Sciatic nerve (tissue), 2 donors: Measurements from ENCODE around the gene RPL35. TPM values are rescaled to one million over a fixed set of nuclear protein-coding genes. Genes with fewer than 3 reads are reported as not detected.
A peak's percentile ranks its signal among the peaks of the same experiment; 100 is the strongest.

Experiments
- ATAC-seq: fragments of 200-7000 bp; cut with Tn5 transposase; one replicate; pipeline ENCODE4 v1.9.1; 2020; ENCODE audit warnings: mild to moderate bottlenecking, moderate library complexity
- DNase-seq: peaks from one replicate; pipeline ENCODE4 v3.0.0-alpha.2; 2020; ENCODE audit warnings: low spot score
- intact Hi-C: fragments of 100-400 bp; cut with DNase I; formaldehyde crosslinking; loops from one replicate; pipeline ENCODE4 v1.14.2; 2022
- total RNA-seq: library from RNA; stranded (reverse); fragmentation: NEBNext Ultra II Directional; extraction: Animal tissue kit (Norgen Biotek cat#: 25700); gene quantifications from one replicate; pipeline ENCODE4 v1.2.1, GENCODE V29; 2021
- donor health status: DM: no; HTN: no; CAD: no.
- donor health status: DM: no; HTN: no; CAD: no.

Gene RPL35
- 855 TPM for total RNA-seq

DNA sequence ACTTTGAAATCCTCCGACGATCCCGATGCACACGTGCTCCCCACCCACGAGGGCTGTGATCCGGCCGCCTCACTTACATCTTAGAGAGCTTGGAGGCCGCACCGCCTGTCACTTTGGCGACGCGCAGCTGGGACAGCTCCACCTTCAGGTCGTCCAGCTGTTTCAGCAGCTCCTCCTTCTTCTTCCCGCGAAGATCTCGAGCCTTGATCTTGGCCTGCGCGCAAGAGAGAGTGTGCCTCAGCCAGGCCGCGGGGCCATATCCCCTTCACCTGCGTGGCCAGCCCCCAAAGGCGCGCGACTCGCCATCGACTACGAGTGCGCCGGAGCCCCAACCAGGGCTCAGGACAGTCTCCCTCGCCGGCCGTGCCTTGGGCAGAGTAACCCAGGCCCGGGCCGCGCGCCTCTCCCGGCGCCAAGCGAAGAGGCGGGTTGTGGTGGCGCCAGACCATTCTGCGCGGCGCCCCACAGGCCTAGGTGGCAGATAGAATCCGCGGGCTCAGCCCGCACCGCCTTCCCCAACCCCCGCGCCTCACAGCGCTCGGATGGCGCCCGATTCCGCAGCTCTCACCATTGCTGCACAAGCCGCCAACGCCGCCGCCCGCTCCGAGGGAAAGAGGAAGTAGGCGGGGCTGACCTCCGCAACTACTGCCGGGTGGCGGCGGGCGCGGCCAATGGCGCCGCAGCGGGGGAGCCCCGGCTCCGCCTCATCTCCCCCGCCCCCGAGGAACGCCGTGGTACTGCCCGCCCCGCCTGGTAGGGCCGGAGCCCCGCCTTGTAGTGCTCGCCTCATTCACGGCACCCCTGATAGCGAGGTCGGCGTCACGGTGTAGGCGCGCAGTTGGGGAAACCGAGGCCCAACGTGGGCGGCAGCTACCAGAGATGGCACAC, at the start of gene RPL35, which contains the start of gene ARPC5L:
RPL35 (minus strand) TSS at position 616 of the 888 bp plus-strand sequence; CDS start at position 571, 45 bp downstream.
ARPC5L (plus strand) TSS at position 789 of the 888 bp plus-strand sequence. CDS start 7,161 bp downstream, outside the sequence.
- ATAC-seq (peak; percentile 98), DNase-seq (peak; percentile 98)
- intact Hi-C loops, result no loop called here

- ATAC-seq, result no peak
- intact Hi-C loops, result no loop called here
- DNase-seq, result no peak
Measured at GRCh38 chr9:124908098-124908497, 46.3 kb upstream of the RPL35 start.

- ATAC-seq (no peak), DNase-seq (no peak)
- intact Hi-C loops, result no loop called here
Measured at GRCh38 chr9:124906966-124907365, 45.2 kb upstream of the RPL35 start.

DNA sequence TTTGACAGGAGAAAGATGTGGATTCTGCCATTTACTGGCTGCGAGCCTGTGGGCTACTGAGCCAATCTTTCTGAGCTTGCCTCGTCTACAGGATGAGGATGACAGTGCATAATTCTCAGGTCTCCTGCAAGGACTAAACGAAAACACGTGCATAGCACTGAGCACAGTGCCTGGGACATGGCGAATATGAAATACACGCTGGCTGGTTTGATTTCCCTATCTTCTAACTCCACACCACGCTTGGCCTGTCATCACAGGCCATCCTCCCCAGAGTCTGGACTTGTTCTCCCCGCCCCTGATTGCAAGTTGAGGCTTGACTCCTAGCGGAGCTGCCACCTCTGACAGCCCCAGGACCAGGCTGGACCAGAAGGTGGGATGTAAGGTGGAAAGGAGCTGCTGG, 38.1 kb upstream of the RPL35 start:
- no peak for DNase-seq
- no peak for ATAC-seq
- intact Hi-C loops, result no loop called here

DNA sequence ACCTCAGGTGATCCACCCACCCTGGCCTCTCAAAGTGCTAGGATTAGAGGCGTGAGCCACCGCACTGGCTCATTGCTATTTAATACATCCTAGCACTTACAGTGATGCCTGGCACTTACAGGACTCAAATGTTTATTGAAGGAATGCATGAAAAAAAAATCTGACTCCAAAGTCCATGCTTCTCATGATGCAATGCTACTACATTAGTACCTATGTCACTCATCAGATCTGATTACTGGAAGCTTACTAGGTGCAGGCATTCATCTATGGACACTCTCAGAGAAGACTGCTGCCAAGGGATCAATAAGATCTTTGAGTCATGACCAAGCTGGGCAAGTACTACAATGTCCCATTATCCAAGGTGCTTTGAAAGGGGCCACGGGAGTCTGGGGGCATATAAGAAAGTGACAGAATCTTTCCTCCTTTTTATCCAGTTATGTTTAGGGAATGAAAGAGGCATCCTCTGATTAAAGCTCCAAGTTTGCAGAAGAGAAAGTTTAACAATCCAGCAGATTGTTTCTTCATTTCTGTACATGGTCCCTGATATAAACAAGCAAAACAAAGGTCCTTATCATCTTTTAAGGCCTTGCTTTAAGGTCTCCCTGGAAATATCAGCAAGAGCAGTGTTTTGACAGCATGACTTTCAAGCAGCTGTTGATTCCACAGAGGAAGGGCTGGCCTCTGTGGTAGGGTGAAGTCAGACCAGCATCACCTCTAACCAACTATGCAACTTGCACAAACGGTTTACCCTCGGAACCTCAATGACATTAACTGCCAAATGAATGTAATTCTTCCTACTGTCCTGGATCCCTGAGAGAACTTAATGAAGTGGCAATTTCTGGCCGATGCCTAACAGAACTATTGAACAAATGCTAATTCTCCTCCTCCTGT, 36.1 kb upstream of the RPL35 start:
- ATAC-seq, result no peak
- DNase-seq, result no peak

DNA sequence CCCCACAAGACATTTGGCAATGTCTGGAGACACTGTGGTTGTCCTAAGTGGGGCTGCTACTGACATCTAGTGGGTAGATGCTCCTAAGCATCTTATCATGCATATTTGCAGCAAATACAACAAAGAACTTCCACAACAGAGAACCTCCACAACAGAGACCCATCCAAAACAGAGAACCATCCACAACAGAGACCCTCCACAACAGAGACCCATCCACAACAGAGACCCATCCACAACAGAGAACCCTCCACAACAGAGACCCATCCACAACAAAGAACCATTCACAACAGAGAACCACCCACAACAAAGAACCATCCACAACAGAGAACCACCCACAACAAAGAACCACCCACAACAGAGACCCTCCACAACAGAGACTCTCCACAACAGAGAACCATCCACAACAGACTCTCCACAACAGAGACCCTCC, 33.0 kb upstream of the RPL35 start:
- intact Hi-C loops, result no loop called here
- DNase-seq, result no peak
- ATAC-seq, result peak; percentile 52

More for the DNA sequence above, 36.1 kb upstream of the RPL35 start:
- intact Hi-C loops, result no loop called here

DNA sequence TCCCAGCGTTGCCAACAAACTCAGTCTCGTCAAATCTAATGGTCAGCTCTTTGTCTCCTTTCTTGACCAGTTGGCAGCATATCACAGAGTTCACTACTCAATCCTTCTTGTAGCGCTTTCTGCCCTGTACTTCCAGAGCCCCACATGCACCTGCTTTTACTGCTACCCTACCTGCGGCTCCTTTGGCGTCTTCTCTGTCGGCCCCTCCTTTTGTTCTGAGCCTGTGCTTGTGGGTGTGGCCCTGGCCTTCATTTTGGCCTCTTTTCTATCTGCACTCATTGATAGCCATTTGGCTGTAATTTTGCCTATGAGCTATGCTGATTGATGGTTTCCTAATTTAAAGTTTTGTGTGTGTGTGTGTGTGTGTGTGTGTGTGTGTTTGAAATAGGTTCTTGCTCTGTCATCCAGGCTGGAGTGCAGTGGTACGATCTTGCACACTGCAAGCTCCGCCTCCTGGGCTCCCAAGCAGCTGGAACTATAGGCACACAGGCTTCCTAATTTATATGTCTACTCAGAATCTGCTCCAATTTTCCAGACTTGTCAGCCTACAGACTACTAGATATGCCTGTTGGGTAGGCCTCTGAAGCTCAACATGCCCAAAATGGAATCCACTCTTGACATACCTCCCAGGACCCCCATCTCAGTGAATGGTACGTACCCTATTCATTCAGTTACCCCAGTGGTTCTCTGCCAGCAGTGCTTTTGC, 32.4 kb upstream of the RPL35 start:
- DNase-seq (no peak), ATAC-seq (no peak)
- intact Hi-C loops, result no loop called here

- ATAC-seq, result no peak
Measured at GRCh38 chr9:124890179-124890578, 28.4 kb upstream of the RPL35 start.

DNA sequence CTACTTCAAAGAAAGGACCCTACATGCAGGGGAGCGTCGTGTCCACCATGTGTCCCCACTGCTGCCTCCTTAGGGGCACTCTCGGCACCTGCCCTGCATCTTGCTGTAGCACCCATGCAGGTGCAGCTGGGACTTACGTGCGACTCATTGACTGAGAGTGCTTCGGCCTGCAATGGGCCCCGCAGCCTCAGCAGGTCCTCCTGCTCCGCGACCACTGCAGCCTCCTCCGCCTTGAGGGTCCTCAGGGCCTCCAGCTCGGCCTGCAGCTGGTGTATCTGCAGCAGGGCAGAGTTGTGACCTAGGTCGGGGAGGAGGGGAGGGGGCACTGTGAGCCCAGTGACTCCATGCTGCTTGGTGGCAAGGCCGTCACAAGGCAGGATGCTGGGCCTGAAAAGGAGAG, 27.2 kb upstream of the RPL35 start:
- no peak for ATAC-seq
- DNase-seq, result no peak
- intact Hi-C loops, result no loop called here

More at GRCh38 chr9:124890179-124890578, 28.4 kb upstream of the RPL35 start:
- intact Hi-C loops, result no loop called here
- DNase-seq, result no peak

- DNase-seq (no peak), ATAC-seq (no peak)
- intact Hi-C loops, result no loop called here
Measured at GRCh38 chr9:124887832-124888231, 26.1 kb upstream of the RPL35 start.

- intact Hi-C loops, result no loop called here
- ATAC-seq (peak; percentile 36), DNase-seq (no peak)
Measured at GRCh38 chr9:124886866-124887492, 25.2 kb upstream of the RPL35 start.

DNA sequence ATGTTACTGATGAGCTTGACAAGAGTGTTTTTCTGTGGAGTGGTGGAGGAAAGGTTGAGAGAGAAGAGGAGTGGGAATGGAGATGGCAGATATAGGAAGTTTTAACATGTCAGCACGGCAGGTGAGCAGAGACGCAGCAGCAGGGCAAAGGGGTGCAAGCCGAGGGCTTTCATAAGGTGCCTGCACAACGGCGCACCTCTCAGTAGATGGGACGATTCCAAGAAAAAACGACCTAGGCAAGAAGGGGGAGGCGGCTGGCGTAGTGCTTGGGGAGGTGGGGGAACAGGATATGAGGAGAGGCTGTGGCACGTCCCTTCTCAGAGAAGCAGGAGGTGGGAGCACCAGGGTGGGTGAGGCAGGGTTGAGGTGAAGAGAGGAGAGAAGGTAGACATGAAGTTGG, 24.7 kb upstream of the RPL35 start:
- no peak for DNase-seq
- intact Hi-C loops, result no loop called here
- ATAC-seq, result no peak

- intact Hi-C loops, result no loop called here
- ATAC-seq (no peak), DNase-seq (no peak)
Measured at GRCh38 chr9:124885551-124885950, 23.8 kb upstream of the RPL35 start.

DNA sequence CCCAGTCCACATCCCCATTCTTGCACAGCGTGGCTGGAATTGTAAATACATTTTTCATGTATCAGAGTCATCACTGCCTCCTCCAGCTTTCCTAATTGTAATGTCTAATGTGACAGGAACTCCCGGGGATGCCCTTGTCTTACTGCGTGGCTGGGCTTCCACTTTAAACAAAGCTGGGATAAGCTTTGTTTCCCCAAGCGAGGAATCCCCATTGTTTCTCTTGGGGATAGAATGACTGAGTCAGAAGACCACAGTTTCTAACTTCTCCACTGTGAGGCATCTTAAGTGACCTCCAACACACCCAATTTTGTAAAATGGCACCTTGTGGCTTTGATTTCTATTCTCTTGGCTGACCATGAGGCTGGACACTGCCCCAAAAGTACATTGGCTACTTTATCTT, 22.6 kb upstream of the RPL35 start:
- DNase-seq (no peak), ATAC-seq (no peak)
- intact Hi-C loops, result no loop called here

DNA sequence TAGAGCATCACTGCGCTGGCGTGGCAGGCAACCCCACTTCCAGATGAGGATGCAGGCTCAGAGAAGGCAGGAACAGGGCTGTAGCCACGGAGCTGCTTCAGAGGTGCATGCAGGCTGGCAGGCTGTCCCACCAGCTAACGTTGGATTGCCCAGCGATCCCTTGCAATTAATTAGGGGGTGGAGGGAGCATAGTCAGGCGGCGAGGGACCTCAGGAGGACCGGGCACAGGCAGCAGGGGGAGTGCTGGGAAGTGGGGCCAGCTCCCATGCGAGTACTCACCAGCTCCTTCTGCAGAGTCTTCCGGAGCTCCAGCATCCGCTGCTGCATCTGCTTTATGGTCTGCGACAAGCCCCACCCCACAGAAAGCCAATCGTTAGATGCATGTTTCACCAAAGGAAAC, 20.5 kb upstream of the RPL35 start:
- ATAC-seq (no peak), DNase-seq (no peak)
- intact Hi-C loops, result no loop called here

DNA sequence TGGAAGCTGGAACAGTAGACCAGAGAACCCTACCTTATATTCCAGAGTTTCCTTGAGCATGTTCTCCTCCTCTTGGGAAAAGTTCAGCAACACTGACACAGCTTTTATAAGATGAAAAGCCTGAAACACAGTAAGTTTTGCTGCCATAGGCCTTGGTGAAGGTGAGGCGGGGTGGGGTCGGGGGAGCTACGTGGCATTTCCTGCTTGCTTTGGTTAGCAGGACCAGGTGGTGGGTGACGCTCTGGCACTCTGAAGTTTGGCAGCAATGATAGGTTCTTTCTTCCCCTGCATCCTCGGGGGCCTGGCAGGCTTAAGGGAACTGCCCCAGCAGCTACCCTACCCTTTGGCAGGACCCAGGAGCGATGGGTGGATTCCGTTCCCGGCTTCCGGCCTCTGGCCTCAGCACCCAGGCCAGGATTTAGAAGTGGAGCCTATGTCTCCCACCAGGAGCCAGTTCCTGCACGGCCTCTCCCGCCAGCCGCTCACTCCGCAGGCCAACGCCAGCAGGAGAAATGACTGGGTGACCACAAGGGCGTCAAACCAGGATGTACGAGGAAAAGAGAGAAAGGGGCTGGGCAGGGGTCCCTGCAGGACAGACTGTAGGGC, 19.5 kb upstream of the RPL35 start:
- intact Hi-C loops, result no loop called here
- no peak for DNase-seq
- no peak for ATAC-seq

GRCh38 chr9:124880501-124880900, 18.7 kb upstream of the RPL35 start:
- intact Hi-C loops, result no loop called here
- DNase-seq (no peak), ATAC-seq (no peak)

DNA sequence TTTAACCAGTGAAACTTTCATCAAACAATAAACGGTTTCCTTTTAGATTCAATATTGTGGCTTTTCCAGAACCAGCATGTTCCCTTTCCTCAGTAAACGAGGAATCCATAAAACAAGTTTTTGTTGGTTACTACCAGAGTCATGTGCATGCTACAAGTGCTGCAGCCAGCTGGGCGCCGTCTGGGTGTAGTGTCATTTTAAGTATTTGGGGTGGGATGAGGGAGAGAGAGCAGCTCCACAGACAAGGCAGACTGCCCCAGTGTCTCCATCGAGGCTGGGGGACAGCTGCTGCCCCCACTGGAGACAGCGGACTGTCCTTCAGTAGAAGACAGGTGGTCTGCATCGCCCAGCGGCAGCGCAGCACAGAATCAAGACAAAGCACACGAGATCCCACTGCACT, 17.5 kb upstream of the RPL35 start:
- intact Hi-C loops, result no loop called here
- no peak for DNase-seq
- ATAC-seq, result no peak
